HepG2 (cell line): ENCODE data around the gene USH2A. TPM values are rescaled to one million over a fixed set of nuclear protein-coding genes. Genes with fewer than 3 reads are reported as not detected.

Source experiments
- ATAC-seq: fragments of 200-7000 bp; cut with Tn5 transposase; 3 replicates; pipeline ENCODE4 v1.9.1; 2020; ENCODE audit warnings: mild to moderate bottlenecking, moderate library complexity
- BruUV-seq: library from RNA; stranded (reverse); fragments of 400-500 nt; replicated peaks from 2 replicates; lab custom pipeline; 2021; lab: Mats Ljungman, UMichigan
- CTCF ChIA-PET: fragments of 300-600 bp; formaldehyde crosslinking; extraction: SDS; loops from one replicate; lab custom pipeline; 2021; ENCODE audit warnings: low total read pairs, inconsistent platforms, low intra/inter-chr PET ratio; lab: Yijun Ruan, JAX
- POLR2A ChIA-PET: fragments of 350-600 bp; sonication (Branson Sonifier 250); formaldehyde crosslinking; loops from one replicate; lab custom pipeline; 2020; ENCODE audit warnings: antibody characterized with exemption, inconsistent platforms; lab: Yijun Ruan, JAX
- DNase-seq: peaks from one replicate; pipeline ENCODE4 v3.0.0-alpha.2; 2015; ENCODE audit warnings: low spot score
- FAIRE-seq: peaks from 3 replicates; lab custom pipeline; 2011; peaks lifted over from hg19 to GRCh38; lab: Jason Lieb, UNC
- H2AFZ ChIP-seq: one replicate; pipeline ENCODE4 v1.6.1; 2011; ENCODE audit warnings: low read length, inconsistent platforms
- H3K27ac ChIP-seq: fragments of 300-600 bp; 3 replicates; pipeline ENCODE4 v1.8.0; 2011; ENCODE audit warnings: mixed run types, mild to moderate bottlenecking, mixed read lengths, low read length, inconsistent platforms; ENCODE audit not compliant: insufficient read depth; ENCODE audit errors: extremely low read length
- H3K27me3 ChIP-seq, 2 experiments: fragments of 200-600 bp in 1 of 2; 2 replicates in 1 of 2; 3 replicates in 1 of 2; pipeline versions ENCODE4 v1.6.0 to v1.8.0; 2011; ENCODE audit warnings: low read length in 2 of 2, mild to moderate bottlenecking in 2 of 2, moderate library complexity in 2 of 2, inconsistent platforms in 1 of 2; ENCODE audit not compliant: insufficient read depth in 2 of 2, control insufficient read depth in 1 of 2
- H3K36me3 ChIP-seq, 2 experiments: fragments of 200-600 bp in 1 of 2; replicated peaks in 1 of 2; 2 replicates in 1 of 2; 3 replicates in 1 of 2; pipeline versions ENCODE4 v1.5.1 to v1.8.0; 2011; ENCODE audit warnings: low read length in 2 of 2, inconsistent platforms in 1 of 2; ENCODE audit not compliant: insufficient read depth in 2 of 2, control insufficient read depth in 1 of 2
- H3K4me1 ChIP-seq: 2 replicates; pipeline ENCODE4 v1.5.1; 2012; ENCODE audit warnings: low read length, inconsistent platforms; ENCODE audit not compliant: insufficient read depth
- H3K4me2 ChIP-seq: 2 replicates; pipeline ENCODE4 v1.6.0; 2011; ENCODE audit warnings: low read depth, low read length, inconsistent platforms
- H3K4me3 ChIP-seq, 3 experiments: fragments of 200-600 bp in 1 of 3; sonication (generic), shearing (Covaris generic) in 1 of 3; replicated peaks in 1 of 3; 2 replicates each; pipeline ENCODE4 v1.5.1; 2011 to 2016; ENCODE audit warnings: low read length in 3 of 3, inconsistent platforms in 2 of 3, low read depth in 2 of 3, mild to moderate bottlenecking in 2 of 3, control low read depth in 1 of 3, mixed read lengths in 1 of 3; ENCODE audit not compliant: insufficient read depth in 1 of 3
- H3K79me2 ChIP-seq: one replicate; pipeline ENCODE4 v1.6.1; 2011; ENCODE audit warnings: low read length, inconsistent platforms; ENCODE audit not compliant: insufficient read depth
- H3K9ac ChIP-seq: 2 replicates; pipeline ENCODE4 v1.6.0; 2011; ENCODE audit warnings: mild to moderate bottlenecking, low read depth, low read length, inconsistent platforms; ENCODE audit not compliant: insufficient read depth
- H3K9me3 ChIP-seq: 2 replicates; pipeline ENCODE4 v1.5.1; 2012; ENCODE audit warnings: mild to moderate bottlenecking, low read length
- H4K20me1 ChIP-seq: 2 replicates; pipeline ENCODE4 v1.6.0; 2011; ENCODE audit warnings: inconsistent platforms, mild to moderate bottlenecking, low read length, moderate library complexity; ENCODE audit not compliant: insufficient read depth
- ETV5 ChIP-seq: IDR thresholded peaks from 2 replicates; pipeline ENCODE4 v1.6.1; 2018; ENCODE audit warnings: missing biosample characterization, missing genetic modification reagents, inconsistent platforms, borderline replicate concordance
- FOXC1 ChIP-seq: sonication (generic); formaldehyde crosslinking; IDR thresholded peaks from 2 replicates; pipeline ENCODE4 v1.8.0; 2022; ENCODE audit warnings: mild to moderate bottlenecking, missing genetic modification reagents, borderline replicate concordance
- GABPA ChIP-seq, 2 experiments: IDR thresholded peaks; 2 replicates each; pipeline ENCODE4 v1.6.1; 2011 to 2016; ENCODE audit warnings: low read depth in 2 of 2, low read length in 1 of 2, missing biosample characterization in 1 of 2, missing genetic modification characterization in 1 of 2
- IKZF1 ChIP-seq: fragments of 450-650 bp; IDR thresholded peaks from 2 replicates; pipeline ENCODE4 v1.7.1; 2016
- KAT8 ChIP-seq: IDR thresholded peaks from 2 replicates; pipeline ENCODE4 v1.6.1; 2016; ENCODE audit warnings: missing genetic modification reagents, missing compliant biosample characterization
- NFYB ChIP-seq: sonication (generic); formaldehyde crosslinking; IDR thresholded peaks from 2 replicates; pipeline ENCODE4 v1.4.0; 2020; ENCODE audit warnings: missing genetic modification reagents
- REL ChIP-seq: sonication (generic); formaldehyde crosslinking; conservative IDR thresholded peaks from 2 replicates; pipeline ENCODE4 v1.8.0; 2022; ENCODE audit warnings: mild to moderate bottlenecking, missing genetic modification reagents, moderate library complexity
- RELA ChIP-seq: sonication (generic); formaldehyde crosslinking; IDR thresholded peaks from 2 replicates; pipeline ENCODE4 v1.4.0; 2020; ENCODE audit warnings: missing genetic modification reagents
- SP4 ChIP-seq: sonication (generic); formaldehyde crosslinking; IDR thresholded peaks from 2 replicates; pipeline ENCODE4 v1.8.1; 2023; ENCODE audit warnings: mild to moderate bottlenecking, missing genetic modification reagents
- TAF1 ChIP-seq: sonication (generic); formaldehyde crosslinking; IDR thresholded peaks from 2 replicates; pipeline ENCODE4 v1.4.0; 2020; ENCODE audit warnings: missing genetic modification reagents
- ZC3H4 ChIP-seq: sonication (generic); formaldehyde crosslinking; IDR thresholded peaks from 2 replicates; pipeline ENCODE4 v1.4.0; 2020; ENCODE audit warnings: missing genetic modification reagents, borderline replicate concordance
- ZFX ChIP-seq: sonication (generic); formaldehyde crosslinking; IDR thresholded peaks from 2 replicates; pipeline ENCODE4 v1.4.0; 2020; ENCODE audit warnings: mild to moderate bottlenecking, low read depth, missing genetic modification reagents, moderate library complexity
- ZNF296 ChIP-seq: sonication (generic); formaldehyde crosslinking; conservative IDR thresholded peaks from 2 replicates; pipeline ENCODE4 v1.5.0; 2020; ENCODE audit warnings: mild to moderate bottlenecking, missing genetic modification reagents
- ZNF720 ChIP-seq: sonication (generic); formaldehyde crosslinking; IDR thresholded peaks from 2 replicates; pipeline ENCODE4 v1.4.0; 2020; ENCODE audit warnings: missing genetic modification reagents
- ZNF850 ChIP-seq: sonication (generic); formaldehyde crosslinking; conservative IDR thresholded peaks from 2 replicates; pipeline ENCODE4 v1.9.0; 2021; ENCODE audit warnings: mild to moderate bottlenecking, missing genetic modification reagents
- WGBS: methylation state at CpG from one replicate; pipeline ENCODE4 v1.1.6; 2017; ENCODE audit warnings: low lambda C conversion rate; 5-methylcytosine and 5-hydroxymethylcytosine counted together
- in situ Hi-C: cut with HindIII; loops from 2 replicates; pipeline ENCODE4 v1.10.0; 2017; ENCODE audit warnings: low pct_unique_long_range_greater_than_20kb; ENCODE audit not compliant: extremely low pct_ligation_motif_present
- intact Hi-C: fragments of 100-400 bp; cut with micrococcal nuclease; formaldehyde crosslinking; loops from one replicate; pipeline ENCODE4 v1.10.0; 2022; ENCODE audit not compliant: unreplicated experiment
- polyA plus RNA-seq, 8 experiments: library from polyadenylated mRNA; depleted of rRNA in 3 of 8; stranded (reverse) in 7 of 8; unstranded in 1 of 8; fragments of >200 nt; fragmentation: Illumina TruSeq in 4 of 8; extraction: Trizol in 4 of 8; gene quantifications; 2 replicates each; pipeline versions ENCODE4 v1.2.1 to v1.2.3, GENCODE V29; 2011 to 2016; ENCODE audit warnings: low read depth in 4 of 8, missing spikeins in 1 of 8, mixed read lengths in 1 of 8; ENCODE audit not compliant: insufficient read depth in 1 of 8
- total RNA-seq, 5 experiments: library from RNA; depleted of rRNA; stranded (reverse); fragments of >200 nt; fragmentation: Illumina TruSeq; extraction: Trizol; gene quantifications; 2 replicates each; pipeline ENCODE4 v1.2.3, GENCODE V29; 2016; ENCODE audit warnings: low read depth in 1 of 5
- TF ChIP-seq, protein P1 (sequence below): sonication (generic); formaldehyde crosslinking; IDR thresholded peaks from 2 replicates; pipeline ENCODE4 v1.4.0; 2020; ENCODE audit warnings: missing genetic modification reagents
- TF ChIP-seq, protein P2 (sequence below): sonication (generic); formaldehyde crosslinking; IDR thresholded peaks from 2 replicates; pipeline ENCODE4 v1.8.0; 2022; ENCODE audit warnings: mild to moderate bottlenecking, missing genetic modification reagents, moderate library complexity
- TF ChIP-seq, protein P3 (sequence below): sonication (generic); formaldehyde crosslinking; IDR thresholded peaks from 2 replicates; pipeline ENCODE4 v1.4.0; 2020; ENCODE audit warnings: low read depth, missing genetic modification reagents

The USH2A gene
- total and polyA plus RNA-seq, 2 of the 13 experiments (the other 11 are each of a cell fraction or from before 2014, with no cell fraction given), result 0.02 TPM; not detected in 1

DNA sequence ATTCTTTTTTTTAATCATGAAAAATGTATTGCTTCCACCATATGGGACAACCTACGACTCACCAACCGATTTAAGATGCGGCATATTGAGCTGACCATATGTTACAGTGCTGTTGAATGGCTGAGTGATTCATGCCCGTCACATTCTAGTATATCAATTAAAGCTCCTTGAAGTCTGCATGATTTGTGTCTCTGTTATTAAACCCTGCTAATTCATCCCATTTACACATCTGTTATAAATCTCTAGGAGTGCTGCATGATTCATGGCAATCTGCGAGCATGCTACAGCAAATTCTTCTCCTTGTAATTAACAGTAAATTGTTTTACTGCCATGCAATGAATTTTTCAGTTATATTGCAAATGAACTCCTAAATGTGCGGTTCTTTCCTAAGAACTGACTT lies 239.8 kb downstream of the USH2A start:
- no peak overlapping the region for H3K4me3 ChIP-seq
- intact Hi-C loops (no loop called here), in situ Hi-C loops (no loop called here)
- ATAC-seq (no peak), FAIRE-seq (no peak), DNase-seq (no peak)
- H3K27ac ChIP-seq, result no peak overlapping the region
- BruUV-seq, result no TSS peak
- ChIA-PET POLR2A (no interaction called here), CTCF (no interaction called here)
- WGBS, result 25% methylated on average over 6 of the region's 6 CpGs
- H3K79me2 ChIP-seq, result no peaks in the 10 kb centered on the region
- no peak overlapping the region for H2AFZ ChIP-seq
- no peaks in the 10 kb centered on the region for H3K27me3 ChIP-seq
- no peaks in the 10 kb centered on the region for H3K4me1 ChIP-seq
- no peak overlapping the region for H3K4me2 ChIP-seq
- no peak overlapping the region for H3K9ac ChIP-seq
- no peaks in the 10 kb centered on the region for H4K20me1 ChIP-seq
- H3K9me3 ChIP-seq, result no peaks in the 10 kb centered on the region
- no peak for TF ChIP-seq ZC3H4 (CRISPR knock-in tag)
- no peak for TF ChIP-seq ETV5
- no peak for TF ChIP-seq REL
- no peak for TF ChIP-seq TAF1 (CRISPR knock-in tag)
- TF ChIP-seq ZNF296 (CRISPR knock-in tag), result no peak
- TF ChIP-seq, protein P1, sequence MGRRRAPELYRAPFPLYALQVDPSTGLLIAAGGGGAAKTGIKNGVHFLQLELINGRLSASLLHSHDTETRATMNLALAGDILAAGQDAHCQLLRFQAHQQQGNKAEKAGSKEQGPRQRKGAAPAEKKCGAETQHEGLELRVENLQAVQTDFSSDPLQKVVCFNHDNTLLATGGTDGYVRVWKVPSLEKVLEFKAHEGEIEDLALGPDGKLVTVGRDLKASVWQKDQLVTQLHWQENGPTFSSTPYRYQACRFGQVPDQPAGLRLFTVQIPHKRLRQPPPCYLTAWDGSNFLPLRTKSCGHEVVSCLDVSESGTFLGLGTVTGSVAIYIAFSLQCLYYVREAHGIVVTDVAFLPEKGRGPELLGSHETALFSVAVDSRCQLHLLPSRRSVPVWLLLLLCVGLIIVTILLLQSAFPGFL (CRISPR knock-in tag), result no peak
- no peak for TF ChIP-seq ZFX (CRISPR knock-in tag)
- no peak for TF ChIP-seq NFYB (CRISPR knock-in tag)
- no peak for TF ChIP-seq KAT8 (CRISPR knock-in tag)
- TF ChIP-seq, protein P2, sequence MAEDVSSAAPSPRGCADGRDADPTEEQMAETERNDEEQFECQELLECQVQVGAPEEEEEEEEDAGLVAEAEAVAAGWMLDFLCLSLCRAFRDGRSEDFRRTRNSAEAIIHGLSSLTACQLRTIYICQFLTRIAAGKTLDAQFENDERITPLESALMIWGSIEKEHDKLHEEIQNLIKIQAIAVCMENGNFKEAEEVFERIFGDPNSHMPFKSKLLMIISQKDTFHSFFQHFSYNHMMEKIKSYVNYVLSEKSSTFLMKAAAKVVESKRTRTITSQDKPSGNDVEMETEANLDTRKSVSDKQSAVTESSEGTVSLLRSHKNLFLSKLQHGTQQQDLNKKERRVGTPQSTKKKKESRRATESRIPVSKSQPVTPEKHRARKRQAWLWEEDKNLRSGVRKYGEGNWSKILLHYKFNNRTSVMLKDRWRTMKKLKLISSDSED (CRISPR knock-in tag), result no peak
- TF ChIP-seq, protein P3, sequence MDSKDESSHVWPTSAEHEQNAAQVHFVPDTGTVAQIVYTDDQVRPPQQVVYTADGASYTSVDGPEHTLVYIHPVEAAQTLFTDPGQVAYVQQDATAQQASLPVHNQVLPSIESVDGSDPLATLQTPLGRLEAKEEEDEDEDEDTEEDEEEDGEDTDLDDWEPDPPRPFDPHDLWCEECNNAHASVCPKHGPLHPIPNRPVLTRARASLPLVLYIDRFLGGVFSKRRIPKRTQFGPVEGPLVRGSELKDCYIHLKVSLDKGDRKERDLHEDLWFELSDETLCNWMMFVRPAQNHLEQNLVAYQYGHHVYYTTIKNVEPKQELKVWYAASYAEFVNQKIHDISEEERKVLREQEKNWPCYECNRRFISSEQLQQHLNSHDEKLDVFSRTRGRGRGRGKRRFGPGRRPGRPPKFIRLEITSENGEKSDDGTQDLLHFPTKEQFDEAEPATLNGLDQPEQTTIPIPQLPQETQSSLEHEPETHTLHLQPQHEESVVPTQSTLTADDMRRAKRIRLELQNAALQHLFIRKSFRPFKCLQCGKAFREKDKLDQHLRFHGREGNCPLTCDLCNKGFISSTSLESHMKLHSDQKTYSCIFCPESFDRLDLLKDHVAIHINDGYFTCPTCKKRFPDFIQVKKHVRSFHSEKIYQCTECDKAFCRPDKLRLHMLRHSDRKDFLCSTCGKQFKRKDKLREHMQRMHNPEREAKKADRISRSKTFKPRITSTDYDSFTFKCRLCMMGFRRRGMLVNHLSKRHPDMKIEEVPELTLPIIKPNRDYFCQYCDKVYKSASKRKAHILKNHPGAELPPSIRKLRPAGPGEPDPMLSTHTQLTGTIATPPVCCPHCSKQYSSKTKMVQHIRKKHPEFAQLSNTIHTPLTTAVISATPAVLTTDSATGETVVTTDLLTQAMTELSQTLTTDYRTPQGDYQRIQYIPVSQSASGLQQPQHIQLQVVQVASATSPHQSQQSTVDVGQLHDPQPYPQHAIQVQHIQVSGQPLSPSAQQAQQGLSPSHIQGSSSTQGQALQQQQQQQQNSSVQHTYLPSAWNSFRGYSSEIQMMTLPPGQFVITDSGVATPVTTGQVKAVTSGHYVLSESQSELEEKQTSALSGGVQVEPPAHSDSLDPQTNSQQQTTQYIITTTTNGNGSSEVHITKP (CRISPR knock-in tag), result no peak
- no peak for TF ChIP-seq ZNF720 (CRISPR knock-in tag)
- no peak for TF ChIP-seq RELA (CRISPR knock-in tag)
- no peak for TF ChIP-seq ZNF850 (CRISPR knock-in tag)
- TF ChIP-seq GABPA (IDR thresholded peaks at IDR 0.05; ENCODE audit: low read depth, low read length), result no peak
- no peak for TF ChIP-seq GABPA (CRISPR knock-in tag; IDR thresholded peaks at IDR 0.05; ENCODE audit: low read depth)
- no peak for TF ChIP-seq IKZF1
- no peak for TF ChIP-seq SP4 (CRISPR knock-in tag)
- TF ChIP-seq FOXC1, result no peak
- no peaks in the 10 kb centered on the region for H3K36me3 ChIP-seq
